Medulla oblongata (tissue), 1 donor: ENCODE results near the gene UMPS.

Source experiments
- DNase-seq: peaks from one replicate; pipeline ENCODE4 v3.0.0-alpha.2; 2015; ENCODE audit errors: extremely low spot score

Gene UMPS

GRCh38 chr3:124730129-124730940 lies at the start of gene UMPS:
TSS of gene UMPS (plus strand) at chr3:124730452. CDS start at chr3:124730472, 20 bp downstream.
- DNase-seq: peak; percentile 90

GRCh38 chr3:124680521-124680920 lies 49.7 kb upstream of the UMPS start:
- no peak for DNase-seq

GRCh38 chr3:124682263-124682662 lies 48.0 kb upstream of the UMPS start:
- DNase-seq: no peak

- DNase-seq: no peak
Observed at GRCh38 chr3:124684459-124684858, 45.8 kb upstream of the UMPS start.

- no peak for DNase-seq
Observed at GRCh38 chr3:124685067-124685466, 45.2 kb upstream of the UMPS start.

- no peak for DNase-seq
Observed at GRCh38 chr3:124685481-124685880, 44.8 kb upstream of the UMPS start.

- no peak for DNase-seq
Observed at GRCh38 chr3:124686028-124686670, 44.1 kb upstream of the UMPS start.

- DNase-seq: peak; percentile 81
Observed at GRCh38 chr3:124688581-124689454, 41.4 kb upstream of the UMPS start.

- no peak for DNase-seq
Observed at GRCh38 chr3:124691599-124691998, 38.7 kb upstream of the UMPS start.

- no peak for DNase-seq
Observed at GRCh38 chr3:124694486-124694885, 35.8 kb upstream of the UMPS start.

- no peak for DNase-seq
Observed at GRCh38 chr3:124695369-124695768, 34.9 kb upstream of the UMPS start.

GRCh38 chr3:124696006-124696405 lies 34.2 kb upstream of the UMPS start:
- no peak for DNase-seq

GRCh38 chr3:124697302-124697701 lies 33.0 kb upstream of the UMPS start:
- DNase-seq: no peak

GRCh38 chr3:124698030-124698770 lies 32.1 kb upstream of the UMPS start:
- DNase-seq: no peak

GRCh38 chr3:124699051-124699450 lies 31.2 kb upstream of the UMPS start:
- no peak for DNase-seq

GRCh38 chr3:124699686-124700396 lies 30.4 kb upstream of the UMPS start:
- no peak for DNase-seq

- DNase-seq: no peak
Observed at GRCh38 chr3:124700880-124701684, 29.2 kb upstream of the UMPS start.

GRCh38 chr3:124701687-124702086 lies 28.6 kb upstream of the UMPS start:
- no peak for DNase-seq

- no peak for DNase-seq
Observed at GRCh38 chr3:124702950-124703349, 27.3 kb upstream of the UMPS start.

- no peak for DNase-seq
Observed at GRCh38 chr3:124705552-124705951, 24.7 kb upstream of the UMPS start.
